Lower lobe of right lung (tissue), 2 donors: Measurements from ENCODE around the gene XAB2. TPM values are rescaled to one million over a fixed set of nuclear protein-coding genes. Genes with fewer than 3 reads are reported as not detected.

Experiments
- ATAC-seq, 2 donors: fragments of 200-7000 bp; cut with Tn5 transposase; one replicate each; pipeline ENCODE4 v1.9.1; 2020 to 2022; ENCODE audit warnings: mild to moderate bottlenecking in 2 of 2, moderate library complexity in 2 of 2
- DNase-seq: peaks from one replicate; pipeline ENCODE4 v3.0.0-alpha.2; 2020
- H3K27ac ChIP-seq: fragments of 200-600 bp; one replicate; pipeline ENCODE4 v1.8.0; 2022
- H3K27me3 ChIP-seq: fragments of 200-600 bp; one replicate; pipeline ENCODE4 v1.8.0; 2022; ENCODE audit warnings: low read depth
- H3K36me3 ChIP-seq: fragments of 200-600 bp; one replicate; pipeline ENCODE4 v1.8.0; 2022; ENCODE audit warnings: mild to moderate bottlenecking
- H3K4me1 ChIP-seq: fragments of 200-600 bp; one replicate; pipeline ENCODE4 v1.8.0; 2022
- H3K4me3 ChIP-seq: fragments of 200-600 bp; one replicate; pipeline ENCODE4 v1.8.0; 2022; ENCODE audit warnings: mild to moderate bottlenecking
- H3K9me3 ChIP-seq: fragments of 200-600 bp; one replicate; pipeline ENCODE4 v1.8.0; 2022
- intact Hi-C: fragments of 100-400 bp; cut with DNase I; formaldehyde crosslinking; loops from one replicate; pipeline ENCODE4 v1.11.0; 2022
- long read RNA-seq: library from polyadenylated mRNA; unstranded; transcript quantifications from one replicate; pipeline ENCODE4 v2.0.0, GENCODE V29; 2021
- total RNA-seq: library from RNA; stranded (reverse); fragmentation: NEBNext Ultra II Directional; extraction: Animal tissue kit (Norgen Biotek cat#: 25700); gene quantifications from one replicate; pipeline ENCODE4 v1.2.1, GENCODE V29; 2021
- TF ChIP-seq, protein P1 (sequence below): fragments of 200-600 bp; IDR thresholded peaks from one replicate; pipeline ENCODE4 v1.8.0; 2022; ENCODE audit warnings: antibody characterized with exemption, mild to moderate bottlenecking
- donor health status: DM: no; HTN: yes; CAD: no; lungs with severe emphysema.

Gene XAB2
- total RNA-seq: 42.0 TPM
- long read RNA-seq, transcript XAB2-201 (19 exons, 2,667 nt): major isoform, 13 of 27 reads
- long read RNA-seq, partial matches to known transcripts: 10 of 27 reads
- long read RNA-seq, other reads (novel, unspliced or antisense): 4 of 27 reads

DNA sequence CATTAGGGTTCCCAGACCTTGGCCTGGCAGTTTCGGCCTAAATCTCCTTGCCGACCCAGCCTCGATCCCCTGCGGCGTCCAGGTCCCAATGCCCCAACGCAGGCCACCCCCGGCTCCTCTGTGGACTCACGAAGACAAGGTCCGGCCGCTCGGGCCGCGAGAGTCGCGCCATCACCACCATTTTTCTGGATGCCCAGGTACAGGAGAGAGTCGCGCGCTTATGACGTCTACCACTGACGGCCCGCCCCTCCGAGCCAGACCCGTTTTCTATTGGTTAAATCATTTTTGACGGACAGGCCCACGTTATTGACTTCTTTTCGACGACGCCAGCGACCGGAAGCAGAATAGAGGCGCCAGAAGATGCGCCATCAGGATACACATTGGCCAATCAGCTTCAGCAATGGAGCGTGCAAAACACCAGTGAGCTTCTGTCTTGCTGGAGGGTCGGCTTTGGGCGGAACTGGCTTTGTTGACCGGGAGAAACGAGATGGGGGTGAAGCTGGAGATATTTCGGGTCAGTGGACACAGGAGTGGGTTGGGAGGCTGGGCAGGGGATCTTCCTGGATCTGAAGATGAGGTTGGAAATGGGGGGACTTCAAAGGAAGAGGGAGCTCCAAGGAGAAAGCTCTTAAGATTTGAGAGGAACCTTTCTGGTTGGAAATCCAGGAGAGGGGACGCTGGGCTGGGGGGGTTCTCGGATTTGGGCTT is at the start of gene XAB2, which contains the start of gene PET100:
XAB2 (minus strand) TSS at position 199 of the 708 bp plus-strand sequence; CDS start at position 181, 18 bp downstream.
PET100 (plus strand) TSS at position 447 of the 708 bp plus-strand sequence; CDS start at position 488, 41 bp downstream.
- H3K9me3 ChIP-seq: no peaks in the 10 kb centered on the region
- TF ChIP-seq, protein P1, sequence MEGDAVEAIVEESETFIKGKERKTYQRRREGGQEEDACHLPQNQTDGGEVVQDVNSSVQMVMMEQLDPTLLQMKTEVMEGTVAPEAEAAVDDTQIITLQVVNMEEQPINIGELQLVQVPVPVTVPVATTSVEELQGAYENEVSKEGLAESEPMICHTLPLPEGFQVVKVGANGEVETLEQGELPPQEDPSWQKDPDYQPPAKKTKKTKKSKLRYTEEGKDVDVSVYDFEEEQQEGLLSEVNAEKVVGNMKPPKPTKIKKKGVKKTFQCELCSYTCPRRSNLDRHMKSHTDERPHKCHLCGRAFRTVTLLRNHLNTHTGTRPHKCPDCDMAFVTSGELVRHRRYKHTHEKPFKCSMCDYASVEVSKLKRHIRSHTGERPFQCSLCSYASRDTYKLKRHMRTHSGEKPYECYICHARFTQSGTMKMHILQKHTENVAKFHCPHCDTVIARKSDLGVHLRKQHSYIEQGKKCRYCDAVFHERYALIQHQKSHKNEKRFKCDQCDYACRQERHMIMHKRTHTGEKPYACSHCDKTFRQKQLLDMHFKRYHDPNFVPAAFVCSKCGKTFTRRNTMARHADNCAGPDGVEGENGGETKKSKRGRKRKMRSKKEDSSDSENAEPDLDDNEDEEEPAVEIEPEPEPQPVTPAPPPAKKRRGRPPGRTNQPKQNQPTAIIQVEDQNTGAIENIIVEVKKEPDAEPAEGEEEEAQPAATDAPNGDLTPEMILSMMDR: no peak
- peak within 1 kb of the TSS; percentile 93 for H3K27ac ChIP-seq
- peak; percentile 97 to 98 for ATAC-seq
- intact Hi-C loops: no loop called here
- peaks cover 41% of the 10 kb centered on the region for H3K36me3 ChIP-seq
- peaks cover 31% of the 10 kb centered on the region for H3K4me1 ChIP-seq
- no peaks in the 10 kb centered on the region for H3K27me3 ChIP-seq
- H3K4me3 ChIP-seq: peak within 1 kb of the TSS; percentile 100
- peak; percentile 96 for DNase-seq

DNA sequence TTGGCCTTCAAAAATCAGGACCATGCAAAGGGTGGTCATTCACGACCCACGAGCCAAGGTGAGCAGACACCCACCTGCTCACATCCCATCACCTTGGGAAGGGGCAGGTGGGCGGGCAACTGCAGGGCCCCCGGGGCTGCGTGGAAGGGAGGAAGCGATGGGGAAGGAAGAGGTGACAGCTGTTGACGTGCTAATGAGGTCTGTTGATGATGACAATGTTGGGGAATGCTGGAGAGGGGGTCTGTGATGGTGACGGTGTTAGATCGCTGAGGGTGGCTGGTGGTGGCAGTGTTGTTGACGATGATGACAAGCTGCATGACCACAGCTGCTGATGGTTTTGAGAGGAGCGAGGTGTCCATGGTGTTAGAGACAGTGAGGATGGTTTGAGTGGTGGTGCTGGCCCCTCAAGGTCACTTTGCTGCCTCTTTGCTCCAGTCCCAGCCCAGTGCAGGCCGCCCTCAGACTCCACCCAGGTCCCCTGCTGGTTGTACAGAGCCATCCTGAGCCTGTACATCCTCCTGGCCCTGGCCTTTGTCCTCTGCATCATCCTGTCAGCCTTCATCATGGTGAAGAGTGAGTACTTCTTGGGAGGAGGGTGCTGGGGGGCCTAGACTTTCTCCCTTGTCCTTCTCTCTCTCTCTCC is 48.4 kb upstream of the XAB2 start:
- no peak for DNase-seq
- H3K4me1 ChIP-seq: peaks cover 14% of the 10 kb centered on the region
- no peaks in the 10 kb centered on the region for H3K9me3 ChIP-seq
- ATAC-seq: no peak
- peak overlapping the region; percentile 53 for H3K27ac ChIP-seq
- peaks cover 4% of the 10 kb centered on the region for H3K27me3 ChIP-seq
- H3K36me3 ChIP-seq: peaks cover 9% of the 10 kb centered on the region
- TF ChIP-seq, protein P1: no peak
- intact Hi-C loops: no loop called here
- H3K4me3 ChIP-seq: peak overlapping the region; percentile 100

DNA sequence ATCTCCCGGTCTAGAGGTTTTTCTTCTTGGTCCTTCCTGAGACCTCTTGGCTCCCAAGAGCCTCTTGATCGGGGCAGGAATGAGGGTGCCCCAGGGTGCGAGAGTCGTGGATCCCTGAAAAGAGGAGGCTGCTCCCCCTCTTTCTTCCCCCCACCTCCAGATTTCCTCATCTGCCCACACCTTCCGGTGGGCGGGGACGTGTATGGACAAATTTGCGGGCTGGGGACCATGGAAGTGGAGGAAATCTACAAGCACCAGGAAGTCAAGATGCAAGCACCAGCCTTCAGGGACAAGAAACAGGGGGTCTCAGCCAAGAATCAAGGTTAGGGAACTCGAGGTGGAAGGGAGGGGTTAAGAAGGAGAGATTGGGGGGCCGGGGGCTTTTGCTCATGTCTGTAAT is 47.5 kb upstream of the XAB2 start, which contains the start of gene MCEMP1:
MCEMP1 (plus strand) TSS at position 237 of the 400 bp plus-strand sequence; CDS start at position 268, 31 bp downstream.
- peaks cover 4% of the 10 kb centered on the region for H3K27me3 ChIP-seq
- ATAC-seq (no peak), DNase-seq (peak; percentile 82)
- H3K4me3 ChIP-seq: peak within 1 kb of the TSS; percentile 100
- no peaks in the 10 kb centered on the region for H3K9me3 ChIP-seq
- intact Hi-C loops: no loop called here
- H3K36me3 ChIP-seq: no peaks in the 10 kb centered on the region
- TF ChIP-seq, protein P1: no peak
- H3K27ac ChIP-seq: peak within 1 kb of the TSS; percentile 53
- H3K4me1 ChIP-seq: peaks cover 9% of the 10 kb centered on the region

DNA sequence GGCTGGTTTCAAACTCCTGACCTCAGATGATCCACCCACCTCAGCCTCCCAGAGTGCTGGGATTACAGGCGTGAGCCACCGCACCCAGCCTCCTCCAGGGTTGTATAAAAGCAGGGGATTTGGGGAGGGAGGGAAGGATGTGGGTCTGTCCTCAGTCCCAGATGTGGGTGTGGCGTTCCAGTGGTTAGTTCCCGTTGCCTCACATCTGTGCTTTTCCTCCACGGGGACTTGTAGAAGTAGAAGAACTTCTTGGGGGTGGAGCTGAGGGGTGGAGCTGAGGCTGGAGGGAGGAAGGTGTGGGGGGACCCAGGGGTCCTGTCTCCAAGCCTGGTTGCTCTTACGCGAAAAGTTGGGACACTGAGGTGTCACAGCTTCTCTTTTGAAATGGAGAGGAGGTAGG is 47.0 kb upstream of the XAB2 start:
- Histone ChIP-seq H3K27ac (peak overlapping the region; percentile 49), H3K9me3 (no peaks in the 10 kb centered on the region), H3K4me3 (peak overlapping the region; percentile 100), H3K36me3 (no peaks in the 10 kb centered on the region), H3K27me3 (peaks cover 4% of the 10 kb centered on the region), H3K4me1 (peaks cover 7% of the 10 kb centered on the region)
- DNase-seq (peak; percentile 81), ATAC-seq (peak; percentile 7 to 22)
- intact Hi-C loops: no loop called here
- TF ChIP-seq, protein P1: no peak
